ENCODE data around the gene SMIM28. TPM values are rescaled to one million over a fixed set of nuclear protein-coding genes. Genes with fewer than 3 reads are reported as not detected.

The SMIM28 gene
- total RNA-seq, 2 donors from 2014 or later = not detected

DNA sequence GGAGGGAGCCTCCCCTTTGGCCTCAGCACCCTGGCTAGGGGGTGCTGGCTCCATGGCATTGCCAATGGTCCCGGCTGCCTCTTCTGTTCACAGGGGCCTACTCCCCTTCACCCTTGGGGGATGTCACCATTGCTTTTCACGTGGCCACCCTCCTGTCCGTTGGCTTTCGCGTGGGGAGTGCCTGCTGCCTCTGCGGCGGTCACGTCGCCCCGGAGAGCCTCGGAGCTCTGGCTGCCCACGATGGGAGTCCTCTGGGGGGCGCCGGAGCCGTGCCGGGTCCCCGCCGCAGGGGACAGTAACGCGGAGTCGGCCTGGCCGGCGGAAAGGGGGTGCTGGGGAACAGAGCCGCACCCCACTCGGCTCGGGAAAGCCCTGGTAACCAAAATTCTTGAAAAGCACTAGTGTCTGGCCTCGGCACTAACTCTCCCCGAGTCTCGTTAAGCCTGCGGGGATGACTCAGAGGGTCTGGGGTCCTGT lies 25.7 kb downstream of the SMIM28 start:
- no peak for TF ChIP-seq POLR2AphosphoS5 (IDR thresholded peaks at IDR 0.05)
- TF ChIP-seq, protein P1, sequence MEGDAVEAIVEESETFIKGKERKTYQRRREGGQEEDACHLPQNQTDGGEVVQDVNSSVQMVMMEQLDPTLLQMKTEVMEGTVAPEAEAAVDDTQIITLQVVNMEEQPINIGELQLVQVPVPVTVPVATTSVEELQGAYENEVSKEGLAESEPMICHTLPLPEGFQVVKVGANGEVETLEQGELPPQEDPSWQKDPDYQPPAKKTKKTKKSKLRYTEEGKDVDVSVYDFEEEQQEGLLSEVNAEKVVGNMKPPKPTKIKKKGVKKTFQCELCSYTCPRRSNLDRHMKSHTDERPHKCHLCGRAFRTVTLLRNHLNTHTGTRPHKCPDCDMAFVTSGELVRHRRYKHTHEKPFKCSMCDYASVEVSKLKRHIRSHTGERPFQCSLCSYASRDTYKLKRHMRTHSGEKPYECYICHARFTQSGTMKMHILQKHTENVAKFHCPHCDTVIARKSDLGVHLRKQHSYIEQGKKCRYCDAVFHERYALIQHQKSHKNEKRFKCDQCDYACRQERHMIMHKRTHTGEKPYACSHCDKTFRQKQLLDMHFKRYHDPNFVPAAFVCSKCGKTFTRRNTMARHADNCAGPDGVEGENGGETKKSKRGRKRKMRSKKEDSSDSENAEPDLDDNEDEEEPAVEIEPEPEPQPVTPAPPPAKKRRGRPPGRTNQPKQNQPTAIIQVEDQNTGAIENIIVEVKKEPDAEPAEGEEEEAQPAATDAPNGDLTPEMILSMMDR (IDR thresholded peaks at IDR 0.05) = no peak
- TF ChIP-seq POLR2A (IDR thresholded peaks at IDR 0.05) = no peak
- Histone ChIP-seq H3K36me3 (peaks cover 7 to 8% of the 10 kb centered on the region in 2 donors), H3K4me1 (replicated peaks) (peaks cover 2% of the 10 kb centered on the region), H3K4me3 (peak overlapping the region; percentile 75 to 94), H3K27me3 (replicated peaks; ENCODE audit: insufficient read depth) (no peaks in the 10 kb centered on the region), H3K9me3 (no peaks in the 10 kb centered on the region), H3K27ac (peak overlapping the region; percentile 96 to 99)
- DNase-seq (ENCODE audit: low spot score) = no peak
- intact Hi-C loops (cut with DNase I) = loop anchor here (10.0 kb wide), 1 partner anchor 289 kb away; no protein-coding TSS in a partner anchor
- WGBS = 0% methylated on average over 4 of the region's 30 CpGs

DNA sequence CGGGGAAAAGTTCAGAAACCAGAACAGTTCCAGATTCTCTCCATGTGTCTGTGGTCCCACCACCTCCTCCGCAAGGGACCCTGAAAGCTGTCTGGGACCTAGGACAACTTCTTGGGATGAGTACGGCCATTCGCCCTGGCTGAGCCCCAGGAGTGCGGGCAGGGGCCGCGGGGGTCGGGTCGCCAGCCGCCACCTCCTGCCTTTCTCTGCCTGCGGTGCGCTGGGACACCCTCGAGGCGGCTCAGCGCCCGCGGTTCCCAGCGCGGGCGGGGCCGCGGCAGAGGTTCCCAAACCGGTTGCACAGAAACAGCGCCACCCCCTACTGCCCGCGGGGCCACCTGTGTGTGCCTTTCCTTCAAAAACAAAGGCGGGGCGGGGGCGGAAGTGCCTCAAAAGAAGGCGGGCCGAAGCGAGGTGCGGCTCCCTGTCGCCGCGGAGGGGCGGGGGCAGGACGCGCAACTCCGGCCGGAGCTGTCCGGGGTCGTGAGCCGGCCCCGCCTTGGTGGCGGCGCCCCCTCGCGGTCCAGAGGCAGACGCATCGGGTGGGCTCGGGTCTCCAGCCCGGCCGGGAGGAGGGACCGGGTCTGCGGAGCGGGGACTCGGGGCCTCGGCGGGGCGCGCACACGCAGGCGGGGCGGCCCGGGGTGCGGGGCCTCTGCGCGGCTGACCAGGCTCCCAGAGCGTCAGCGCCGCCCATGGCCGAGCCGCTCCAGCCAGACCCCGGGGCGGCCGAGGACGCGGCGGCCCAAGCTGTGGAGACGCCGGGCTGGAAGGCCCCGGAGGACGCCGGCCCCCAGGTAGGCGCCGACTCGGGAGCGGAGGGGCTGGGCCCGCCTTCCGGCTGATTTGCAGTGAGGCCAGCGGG lies 26.3 kb downstream of the SMIM28 start, which contains the start of gene HEBP2:
HEBP2 (plus strand) TSS at position 423 of the 865 bp plus-strand sequence; CDS start at position 696, 273 bp downstream.
- intact Hi-C loops (cut with DNase I) = loop anchor here (10.0 kb wide), 1 partner anchor 289 kb away; no protein-coding TSS in a partner anchor
- no peaks in the 10 kb centered on the region for H3K27me3 ChIP-seq (replicated peaks; ENCODE audit: insufficient read depth)
- DNase-seq (ENCODE audit: low spot score) = peak; percentile 98
- H3K4me3 ChIP-seq = peak within 1 kb of the TSS; percentile 75 to 94
- peaks cover 2% of the 10 kb centered on the region for H3K4me1 ChIP-seq (replicated peaks)
- WGBS = under 1% methylated on average over 84 of the region's 92 CpGs
- H3K36me3 ChIP-seq = peaks cover 7 to 8% of the 10 kb centered on the region in 2 donors
- no peaks in the 10 kb centered on the region for H3K9me3 ChIP-seq
- H3K27ac ChIP-seq = peak within 1 kb of the TSS; percentile 96 to 99
- peak; percentile 89 for TF ChIP-seq POLR2A (IDR thresholded peaks at IDR 0.05)
- TF ChIP-seq, protein P1 (IDR thresholded peaks at IDR 0.05) = peak; percentile 52 to 88 (median 84)
- peak; percentile 94 for TF ChIP-seq POLR2AphosphoS5 (IDR thresholded peaks at IDR 0.05)

DNA sequence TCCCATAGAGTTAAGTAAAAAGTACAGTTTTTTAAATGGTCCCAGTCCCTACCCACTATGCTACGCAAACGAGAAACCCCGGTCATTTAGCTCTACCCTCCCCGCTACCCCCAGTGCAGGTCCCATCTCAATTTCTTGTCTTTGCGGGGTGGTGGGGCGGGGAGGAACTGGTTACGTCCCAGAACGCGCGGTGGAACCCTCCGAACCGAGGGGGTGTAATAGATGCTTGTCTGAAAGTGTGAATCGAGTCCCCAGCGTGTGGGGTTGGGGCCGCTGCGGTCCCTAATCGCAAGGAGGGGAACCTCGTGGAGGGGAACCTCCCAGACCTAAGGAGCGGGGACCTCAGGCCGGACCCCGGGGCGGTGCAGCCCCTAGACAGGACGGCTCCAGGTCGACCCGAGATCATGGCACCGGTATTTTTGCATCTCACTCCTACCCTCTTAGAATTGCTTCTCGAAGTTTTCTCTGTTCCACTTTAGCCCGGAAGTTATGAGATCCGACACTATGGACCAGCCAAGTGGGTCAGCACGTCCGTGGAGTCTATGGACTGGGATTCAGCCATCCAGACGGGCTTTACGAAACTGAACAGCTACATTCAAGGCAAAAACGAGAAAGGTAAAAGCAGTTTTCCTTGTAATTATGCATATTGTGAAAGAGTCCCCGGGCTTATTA lies 27.1 kb downstream of the SMIM28 start:
- Histone ChIP-seq H3K9me3 (no peaks in the 10 kb centered on the region), H3K27me3 (replicated peaks; ENCODE audit: insufficient read depth) (no peaks in the 10 kb centered on the region), H3K27ac (peak overlapping the region; percentile 96 to 99), H3K4me1 (replicated peaks) (peaks cover 2% of the 10 kb centered on the region), H3K36me3 (peaks cover 7 to 8% of the 10 kb centered on the region in 2 donors), H3K4me3 (peak overlapping the region; percentile 75 to 94)
- peak; percentile 28 for DNase-seq (ENCODE audit: low spot score)
- intact Hi-C loops (cut with DNase I) = loop anchor here (10.0 kb wide), 1 partner anchor 290 kb away; no protein-coding TSS in a partner anchor
- TF ChIP-seq, protein P1 (IDR thresholded peaks at IDR 0.05) = no peak
- TF ChIP-seq POLR2A (IDR thresholded peaks at IDR 0.05) = peak; percentile 6
- 5% methylated on average over 20 of the region's 35 CpGs for WGBS

DNA sequence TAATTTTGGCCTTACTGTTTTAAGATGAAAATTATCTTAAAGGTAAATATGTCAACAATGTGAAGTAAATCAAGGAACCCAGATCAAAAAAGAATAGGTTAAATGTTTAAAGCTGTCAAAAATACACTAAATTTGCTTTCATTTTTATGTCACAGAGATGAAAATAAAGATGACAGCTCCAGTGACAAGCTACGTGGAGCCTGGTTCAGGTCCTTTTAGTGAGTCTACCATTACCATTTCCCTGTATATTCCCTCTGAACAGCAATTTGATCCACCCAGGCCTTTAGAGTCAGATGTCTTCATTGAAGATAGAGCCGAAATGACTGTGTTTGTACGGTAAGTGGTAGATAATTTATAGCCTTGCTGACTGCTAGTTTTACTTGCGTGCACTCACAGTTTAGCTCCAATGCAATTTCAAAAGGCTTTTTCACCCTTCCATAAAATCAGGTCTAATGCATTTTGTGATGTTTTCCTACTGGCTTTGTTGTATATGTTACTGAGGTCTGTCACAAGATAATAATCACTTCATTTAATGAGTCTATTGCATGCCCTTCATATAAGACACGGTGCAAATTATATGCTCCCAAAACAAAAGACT lies 28.2 kb downstream of the SMIM28 start:
- intact Hi-C loops (cut with DNase I) = loop anchor here (10.0 kb wide), 1 partner anchor 291 kb away; no protein-coding TSS in a partner anchor
- peaks cover 7 to 8% of the 10 kb centered on the region in 2 donors for H3K36me3 ChIP-seq
- peak overlapping the region; percentile 96 to 99 for H3K27ac ChIP-seq
- 46% methylated on average over 5 of the region's 5 CpGs for WGBS
- H3K9me3 ChIP-seq = no peaks in the 10 kb centered on the region
- no peak for DNase-seq (ENCODE audit: low spot score)
- H3K27me3 ChIP-seq (replicated peaks; ENCODE audit: insufficient read depth) = no peaks in the 10 kb centered on the region
- peaks cover 2% of the 10 kb centered on the region for H3K4me1 ChIP-seq (replicated peaks)
- H3K4me3 ChIP-seq = peak overlapping the region; percentile 75 to 94
- TF ChIP-seq, protein P1 (IDR thresholded peaks at IDR 0.05) = no peak
- TF ChIP-seq POLR2AphosphoS5 (IDR thresholded peaks at IDR 0.05) = no peak
